Germinal center (tissue), 1 donor: Measurements from ENCODE around the gene CHPF.

ENCODE experiments used
- DNase-seq: peaks from one replicate; pipeline ENCODE4 v3.0.0; 2012; ENCODE audit warnings: mixed read lengths, low spot score

The CHPF gene

DNA sequence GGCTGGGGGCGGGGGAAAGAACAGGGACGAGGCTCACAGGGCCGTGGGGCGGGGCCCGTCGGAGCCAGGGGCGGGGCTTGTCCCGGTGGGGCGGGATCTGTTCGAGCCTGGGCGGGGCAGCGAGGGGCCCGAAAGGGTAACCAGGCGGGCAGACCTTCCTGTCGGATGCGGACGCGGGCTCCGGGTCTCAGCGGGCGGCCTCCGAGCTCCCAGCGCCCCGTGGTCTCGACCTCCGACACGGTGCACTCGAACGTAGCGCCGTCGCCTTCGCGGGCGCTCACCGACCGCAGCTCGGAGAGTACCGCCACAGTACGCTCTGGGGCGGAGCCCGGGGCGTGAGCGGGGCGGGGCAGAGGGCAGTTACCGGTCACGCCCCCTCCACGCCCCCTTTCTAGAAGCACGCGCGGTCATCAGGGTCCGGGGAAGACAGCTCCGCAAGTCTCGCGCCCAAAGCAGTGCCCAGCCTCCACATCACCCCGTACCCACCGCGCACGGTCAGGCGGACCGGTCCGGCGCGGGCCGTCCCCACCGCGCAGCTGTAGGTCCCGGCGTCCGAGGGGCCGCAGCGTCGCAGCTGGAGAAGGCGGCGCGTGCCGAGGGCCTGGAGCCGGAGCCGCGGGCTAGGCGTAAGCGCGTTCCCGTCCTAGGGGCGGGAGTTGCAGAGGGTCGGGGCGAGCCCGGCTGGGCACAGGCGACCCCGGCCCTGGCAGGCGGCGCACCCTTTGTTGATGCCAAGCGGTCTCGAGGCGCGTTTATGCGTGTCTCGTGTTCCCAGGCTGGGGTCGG is 9.0 kb upstream of the CHPF start:
- DNase-seq: peak; percentile 87

DNA sequence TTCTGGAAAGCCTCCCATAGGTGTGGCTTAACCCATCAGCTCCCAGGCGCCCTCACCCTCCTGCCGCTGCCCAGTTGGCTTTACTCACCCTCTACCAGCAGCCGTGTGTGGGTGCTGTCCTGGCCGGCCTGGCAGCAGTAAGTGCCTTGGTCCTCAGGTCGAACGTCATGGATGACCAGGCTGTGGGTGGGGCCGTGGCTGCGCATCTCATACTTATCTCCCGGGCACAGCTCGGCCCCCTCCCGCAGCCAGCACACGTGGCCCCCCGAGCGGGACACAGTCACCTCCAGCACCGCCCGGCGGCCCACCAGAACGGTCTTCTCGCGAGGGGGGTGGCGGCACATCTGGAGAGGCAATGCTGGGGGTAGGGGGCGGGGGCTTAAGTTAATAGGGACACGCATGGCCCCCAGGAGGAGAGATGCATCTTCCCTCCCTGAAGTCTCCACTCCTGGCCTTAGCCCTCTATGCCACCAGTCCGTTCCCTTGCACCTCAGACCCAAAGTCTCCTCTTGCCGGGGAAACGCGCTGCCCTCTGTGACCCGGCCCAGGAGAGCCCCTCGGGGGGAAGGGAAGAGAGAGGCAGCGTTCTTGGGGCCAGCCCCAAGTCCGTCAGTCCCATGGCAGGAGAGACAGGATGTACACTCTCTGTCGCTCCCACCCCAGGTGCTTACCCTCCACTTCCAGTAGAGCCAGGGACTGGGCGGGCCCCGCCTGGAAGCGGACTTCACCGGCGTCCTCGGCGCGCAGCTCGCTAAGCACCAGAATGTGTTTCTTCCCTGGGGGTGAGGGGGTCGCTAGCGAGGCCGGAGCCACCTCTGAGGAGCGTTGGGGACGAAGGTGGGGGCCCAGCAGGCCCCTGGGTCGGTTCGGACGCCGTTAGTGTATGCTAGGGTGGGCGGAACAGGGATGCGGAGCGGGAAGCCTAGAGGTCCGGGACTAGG is 8.1 kb upstream of the CHPF start:
- DNase-seq: peak; percentile 22

DNA sequence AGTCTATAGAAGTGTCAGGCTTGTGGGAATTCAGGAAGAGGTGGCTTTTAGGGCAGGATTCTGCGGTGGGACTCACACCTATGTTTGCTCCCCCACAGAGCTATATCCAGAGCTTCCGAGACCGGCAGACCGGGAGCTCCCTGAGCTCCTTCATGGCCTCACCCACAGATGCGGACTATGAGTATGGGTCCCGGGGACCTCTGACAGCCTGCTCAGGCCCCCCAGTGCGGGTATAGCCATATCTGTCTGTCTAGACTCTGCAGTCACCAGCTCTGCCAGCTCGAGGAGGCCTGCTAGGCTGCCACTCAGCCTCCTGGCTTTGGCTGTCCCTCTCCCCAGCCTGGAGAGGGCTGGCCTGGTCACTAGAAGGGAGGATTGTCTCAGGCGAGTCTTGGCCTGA is 6.0 kb upstream of the CHPF start:
- no peak for DNase-seq

DNA sequence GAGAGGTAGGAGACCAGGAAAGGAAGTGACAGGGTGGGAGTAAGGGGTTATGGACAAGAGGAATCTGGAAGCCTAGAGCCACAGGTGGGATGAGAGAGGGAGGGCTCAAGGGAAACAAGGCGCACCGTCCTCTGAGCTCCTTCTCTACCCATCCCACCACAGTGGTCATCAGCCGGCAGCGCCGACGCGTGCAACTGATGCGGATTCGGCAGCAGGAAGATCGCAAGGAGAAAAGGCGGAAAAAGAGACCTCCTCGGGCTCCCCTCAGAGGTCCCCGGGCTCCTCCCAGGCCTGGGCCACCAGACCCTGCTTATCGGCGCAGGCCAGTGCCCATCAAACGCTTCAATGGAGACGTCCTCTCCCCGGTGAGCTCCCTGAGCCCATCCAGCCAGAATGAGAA is 5.4 kb upstream of the CHPF start:
- DNase-seq: no peak

DNA sequence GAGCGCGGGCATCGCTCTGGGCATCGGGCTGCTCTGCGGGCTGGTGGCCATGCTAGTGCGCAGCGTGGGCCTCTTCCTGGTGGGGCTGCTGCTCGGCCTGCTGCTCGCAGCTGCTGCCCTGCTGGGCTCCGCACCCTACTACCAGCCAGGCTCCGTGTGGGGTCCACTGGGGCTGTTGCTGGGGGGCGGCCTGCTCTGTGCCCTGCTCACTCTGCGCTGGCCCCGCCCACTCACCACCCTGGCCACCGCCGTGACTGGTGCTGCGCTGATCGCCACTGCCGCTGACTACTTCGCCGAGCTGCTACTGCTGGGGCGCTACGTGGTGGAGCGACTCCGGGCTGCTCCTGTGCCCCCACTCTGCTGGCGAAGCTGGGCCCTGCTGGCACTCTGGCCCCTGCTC is 4.0 kb upstream of the CHPF start:
- DNase-seq: no peak

DNA sequence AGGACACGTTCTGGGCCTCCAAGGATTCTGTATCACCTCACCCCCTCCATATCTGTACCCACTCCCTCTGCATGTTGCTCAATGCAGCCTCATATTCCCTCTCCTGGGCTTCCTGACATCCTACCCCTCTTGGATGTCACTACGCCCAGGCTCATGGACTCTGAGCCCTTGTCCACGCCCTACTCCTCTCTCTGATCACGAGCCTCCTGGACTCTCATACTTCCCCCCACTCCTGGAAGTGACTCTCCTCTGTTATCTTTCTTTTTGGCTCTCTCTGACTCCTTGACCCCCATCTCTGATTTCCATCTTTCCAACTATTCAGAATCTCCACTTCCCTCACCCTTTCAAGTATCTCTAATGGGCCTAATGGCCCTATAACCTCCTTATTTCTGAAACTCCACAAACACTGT is 2.3 kb upstream of the CHPF start:
- no peak for DNase-seq

DNA sequence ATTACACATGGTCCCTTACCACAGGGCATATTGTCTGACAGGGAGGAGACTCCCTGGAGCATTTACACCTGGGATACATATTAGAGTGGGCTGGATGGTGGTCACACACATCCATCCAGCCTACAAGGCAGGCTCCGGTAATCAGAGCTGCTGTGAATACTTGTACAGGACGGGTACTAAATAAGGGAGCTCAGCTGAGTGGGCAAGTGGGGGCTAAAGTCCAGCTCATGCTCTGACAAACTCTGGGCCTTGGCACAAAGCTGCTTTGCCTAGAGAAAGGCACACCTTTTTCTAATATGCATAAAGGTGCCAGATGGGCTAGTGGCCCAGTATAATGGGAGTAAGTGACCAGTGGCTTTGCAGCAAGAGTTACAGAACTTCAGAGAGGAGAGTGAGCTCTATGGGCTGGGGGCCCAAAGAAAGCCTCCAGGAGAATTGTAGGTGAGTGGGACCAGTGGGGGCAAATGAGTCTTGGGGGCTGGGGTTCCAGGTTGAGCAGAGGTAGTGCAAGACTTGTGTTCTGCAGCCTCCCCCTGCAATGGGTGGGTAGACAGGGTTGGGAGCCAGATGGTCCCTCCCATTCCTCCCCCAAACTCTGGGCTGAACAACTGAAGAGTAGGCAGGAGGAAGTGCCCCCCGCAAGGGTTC is 1.8 kb upstream of the CHPF start:
- DNase-seq: no peak

DNA sequence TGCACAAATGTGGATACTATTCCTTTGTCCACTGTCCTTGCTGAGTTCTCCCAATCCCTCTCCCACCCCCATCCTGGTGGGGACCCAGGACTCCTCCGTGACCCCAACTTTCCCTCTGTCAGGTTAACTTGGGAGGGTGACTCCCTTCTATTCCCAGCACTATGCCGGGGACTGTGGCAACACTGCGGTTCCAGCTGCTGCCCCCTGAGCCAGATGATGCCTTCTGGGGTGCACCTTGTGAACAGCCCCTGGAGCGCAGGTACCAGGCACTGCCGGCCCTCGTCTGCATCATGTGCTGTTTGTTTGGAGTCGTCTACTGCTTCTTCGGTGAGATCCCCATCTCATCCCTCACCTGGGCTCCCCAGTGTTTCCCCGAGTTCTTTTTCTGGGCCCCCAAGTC is 958 bp upstream of the CHPF start:
- no peak for DNase-seq

DNA sequence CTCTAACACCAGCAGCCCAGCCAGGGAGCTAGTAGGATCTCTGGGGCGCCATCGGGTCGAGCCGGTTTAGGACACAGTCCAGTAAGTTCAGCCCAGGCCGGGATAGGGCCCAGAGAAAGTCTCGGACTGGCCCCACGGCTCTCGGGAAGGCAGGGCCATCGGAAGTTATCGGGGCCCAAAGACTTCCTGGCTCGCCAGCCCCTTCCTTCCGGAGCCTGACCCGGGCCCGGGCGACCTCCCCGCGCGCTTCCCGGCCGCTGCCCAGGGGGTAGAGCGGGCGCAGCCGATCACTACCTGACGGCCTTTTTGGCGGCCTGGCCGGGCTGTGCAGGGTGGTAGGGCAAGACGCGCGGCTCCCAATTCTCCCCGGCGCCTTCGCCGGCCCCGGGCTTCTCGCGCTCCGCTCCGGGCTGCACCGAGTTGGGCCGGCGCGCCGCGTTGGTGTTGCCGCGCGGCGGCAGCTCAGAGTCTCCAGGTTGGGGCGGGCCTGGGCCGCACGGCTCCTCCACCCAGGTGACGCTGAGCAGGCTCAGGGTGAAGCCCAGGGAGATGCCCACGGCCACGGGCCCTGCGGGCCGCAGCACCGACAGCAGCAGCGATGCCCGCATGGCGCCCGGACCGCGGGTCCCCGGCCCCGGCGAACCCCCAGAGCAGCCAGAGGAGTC is 546 bp downstream of the CHPF start:
- peak; percentile 37 for DNase-seq

DNA sequence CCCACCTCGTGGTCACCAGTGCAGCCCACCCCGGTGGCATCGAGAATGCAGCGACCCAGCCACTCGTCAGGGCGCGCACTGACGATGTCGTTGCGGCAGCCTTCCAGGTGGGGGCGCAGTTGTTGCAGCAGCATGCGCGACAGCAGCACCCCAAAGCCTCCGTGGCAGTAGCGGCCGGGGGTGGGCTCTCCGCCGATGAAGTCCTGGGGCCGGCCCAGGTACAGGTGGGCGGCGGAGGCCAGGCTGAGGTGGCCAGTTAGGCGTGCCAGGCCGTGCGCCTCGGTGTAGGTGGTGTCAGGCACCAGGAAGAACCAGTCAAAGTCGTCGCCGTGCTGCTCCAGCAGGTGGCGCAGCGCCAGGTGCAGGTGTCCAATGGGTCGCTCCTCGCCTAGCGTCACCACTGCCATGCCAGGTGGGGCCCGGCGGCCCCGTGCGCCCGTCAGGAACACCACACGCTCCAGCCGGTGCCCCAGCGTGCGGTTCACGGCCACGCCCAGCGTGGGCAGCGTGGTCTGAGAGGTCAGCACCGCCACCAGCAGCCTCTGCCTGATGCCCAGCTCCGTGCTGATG is 1.9 kb downstream of the CHPF start:
- peak; percentile 89 for DNase-seq

DNA sequence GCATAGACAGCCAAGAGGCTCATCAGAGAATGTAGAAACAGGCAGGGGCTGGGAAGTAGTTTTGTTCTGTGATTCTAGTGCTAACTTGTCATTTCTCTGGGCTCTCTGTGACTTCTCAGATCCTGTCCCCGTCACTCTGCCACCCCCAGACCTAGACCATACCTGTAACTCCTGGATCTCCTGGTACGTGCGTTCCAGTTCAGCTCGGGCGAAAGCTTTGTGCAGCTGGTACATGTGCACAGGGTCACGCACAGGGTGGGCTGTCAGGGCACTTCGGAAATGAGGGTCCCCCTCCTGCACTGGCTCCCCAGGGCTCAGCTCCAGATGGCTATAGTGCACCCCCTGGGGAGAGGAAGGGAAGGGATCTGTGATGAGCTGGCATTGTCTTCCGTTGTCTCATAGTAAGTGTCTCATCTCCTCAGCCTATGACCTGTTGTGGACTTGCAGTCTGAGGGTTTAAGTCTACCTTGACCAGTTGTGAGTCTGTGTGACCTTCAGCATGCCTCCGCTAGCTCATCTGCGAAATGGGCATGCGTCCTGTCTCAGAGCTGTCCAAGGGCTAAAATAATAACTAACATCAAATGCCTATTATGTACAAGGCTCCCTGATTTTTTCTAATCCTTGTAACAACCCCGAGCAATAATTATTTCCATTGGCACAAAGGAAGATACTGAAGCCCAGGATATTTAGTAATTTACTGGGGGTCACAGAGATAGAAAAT is 2.7 kb downstream of the CHPF start:
- DNase-seq: no peak

DNA sequence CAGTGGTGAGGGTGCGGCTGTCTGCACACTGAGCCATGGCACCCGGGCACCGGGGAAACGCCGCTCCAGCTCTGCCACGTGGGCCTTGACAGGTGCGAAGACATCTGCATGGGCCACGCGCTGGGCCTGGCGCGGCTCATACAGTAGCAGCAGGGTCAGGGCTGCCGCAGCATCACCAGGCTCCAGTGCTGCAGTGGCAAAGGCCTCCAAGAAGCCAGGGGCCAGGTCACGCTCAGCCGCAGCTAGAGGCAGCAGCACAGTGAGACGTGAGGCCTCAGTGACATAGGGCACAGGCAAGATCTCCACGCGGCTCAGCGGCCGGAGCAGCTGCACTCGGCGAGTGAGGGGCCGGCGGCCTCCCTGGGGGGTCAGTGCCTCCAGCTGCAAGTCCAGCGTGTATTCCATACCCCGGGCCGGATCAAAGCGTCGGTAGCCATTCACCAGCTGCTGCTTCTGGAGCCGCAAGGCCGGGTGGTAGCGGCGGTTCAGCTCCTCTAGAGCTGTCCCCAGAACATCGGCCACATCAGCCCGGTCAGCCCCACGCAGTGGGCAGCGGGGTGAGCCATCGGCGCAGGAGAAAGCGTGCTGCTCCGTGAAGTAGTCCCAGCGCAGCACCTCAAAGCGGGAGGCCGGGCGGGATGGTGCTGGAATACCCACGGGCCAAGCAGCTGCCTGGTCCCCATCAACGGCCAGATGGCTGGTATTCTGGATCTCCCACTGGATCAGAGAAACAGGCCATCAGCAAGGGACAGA is 3.5 kb downstream of the CHPF start:
- no peak for DNase-seq

DNA sequence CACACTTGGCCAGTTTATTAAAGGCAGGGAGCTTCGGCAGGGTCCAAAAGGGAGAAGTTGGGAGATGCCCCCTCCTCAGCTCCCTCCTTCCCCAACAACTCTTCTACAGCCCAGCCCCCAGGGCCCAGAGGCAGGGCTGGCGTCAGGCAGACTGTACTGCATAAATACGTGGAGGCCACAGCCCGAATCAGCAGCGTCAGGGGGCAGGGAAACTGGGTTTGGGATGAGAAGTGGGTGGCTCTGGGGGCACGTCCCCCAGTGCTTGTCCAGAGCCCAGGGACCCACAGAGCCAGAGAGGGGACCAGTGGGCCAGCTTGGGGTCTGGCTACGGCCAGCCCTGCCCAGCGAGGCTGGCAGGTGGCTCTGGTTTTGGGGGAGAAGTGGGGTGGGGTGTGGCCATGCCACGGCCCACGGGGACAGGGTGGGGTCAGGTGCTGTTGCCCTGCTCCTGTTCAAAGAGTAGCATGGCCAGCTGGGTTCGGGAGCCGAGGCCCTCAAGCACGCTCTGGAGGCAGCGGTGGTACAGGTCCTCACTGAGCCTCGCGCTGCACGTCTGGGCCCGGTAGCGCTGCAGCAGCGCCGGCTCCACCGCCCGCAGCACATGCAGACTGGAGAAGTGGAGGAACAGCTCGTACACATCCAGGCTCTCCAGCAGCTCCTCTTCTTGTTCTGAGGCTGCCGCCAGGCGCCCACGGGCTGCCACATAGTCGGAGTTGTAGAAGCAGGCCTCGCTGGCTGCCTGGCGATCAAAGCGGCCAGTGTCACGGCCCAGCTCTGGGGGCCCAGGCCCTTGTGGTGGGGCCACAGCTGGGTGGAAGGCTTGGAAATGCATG is 4.4 kb downstream of the CHPF start:
- no peak for DNase-seq

DNA sequence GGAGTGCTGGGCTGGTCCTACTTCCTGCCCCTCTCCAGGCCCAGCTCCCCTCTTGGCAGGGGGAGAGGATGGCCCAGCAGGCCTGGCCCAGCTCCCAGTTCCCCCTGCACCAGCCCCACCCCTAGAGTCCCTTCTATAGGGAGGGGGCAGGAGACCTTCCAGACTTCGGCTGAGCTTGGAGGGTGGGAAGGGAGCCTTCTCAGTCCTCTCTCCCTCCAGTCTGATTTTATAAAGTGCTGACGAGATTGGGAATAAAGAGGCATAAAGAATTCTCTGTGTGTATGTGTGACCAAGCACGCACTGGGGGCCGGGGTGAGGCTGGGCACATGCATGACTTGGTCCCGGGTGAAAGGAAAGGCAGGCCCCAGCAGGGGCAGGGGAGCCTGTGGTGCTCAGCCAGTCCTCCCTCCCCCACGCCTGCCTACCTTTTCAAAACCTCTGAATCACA is 5.1 kb downstream of the CHPF start:
- no peak for DNase-seq

DNA sequence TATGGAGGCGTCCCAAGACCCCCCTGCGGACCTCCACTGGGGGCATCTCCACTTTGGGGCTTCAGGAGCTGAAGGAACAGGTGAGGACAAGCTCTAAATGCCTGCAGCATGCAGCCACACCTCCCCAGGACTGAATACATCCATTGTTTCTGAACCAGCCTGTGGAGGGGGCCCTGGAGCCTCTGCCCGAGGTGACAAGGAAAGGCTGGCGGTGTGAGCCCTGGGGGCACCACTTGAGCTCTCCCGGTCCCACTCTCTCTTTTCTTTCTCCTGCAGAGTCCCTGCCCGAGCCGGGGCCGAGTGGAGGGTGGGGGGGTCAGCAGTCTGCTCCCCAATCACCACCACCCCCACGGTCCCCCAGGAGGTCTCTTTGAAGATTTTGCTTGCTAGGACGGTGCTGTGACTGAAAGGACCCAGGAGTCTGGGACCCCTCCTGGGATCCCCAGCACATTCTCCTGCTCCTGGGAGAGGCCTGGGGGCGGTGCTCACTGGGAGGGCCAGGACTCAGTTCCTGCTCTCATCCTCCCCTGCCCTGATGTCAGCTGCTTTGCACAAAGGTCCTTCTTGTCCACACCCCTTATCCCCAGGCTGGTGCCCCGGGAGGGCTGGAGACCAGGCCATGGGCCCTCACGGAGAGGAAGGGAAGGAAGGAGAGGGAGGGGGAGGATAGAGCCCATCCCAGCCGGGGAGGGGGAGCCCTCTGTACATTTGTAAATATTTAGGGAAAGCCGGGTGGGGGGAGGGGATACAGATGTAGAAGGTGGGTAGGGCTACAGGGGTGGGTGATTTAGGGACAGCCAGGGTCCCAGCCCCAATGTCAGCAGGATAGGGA is 5.7 kb downstream of the CHPF start:
- DNase-seq: no peak

DNA sequence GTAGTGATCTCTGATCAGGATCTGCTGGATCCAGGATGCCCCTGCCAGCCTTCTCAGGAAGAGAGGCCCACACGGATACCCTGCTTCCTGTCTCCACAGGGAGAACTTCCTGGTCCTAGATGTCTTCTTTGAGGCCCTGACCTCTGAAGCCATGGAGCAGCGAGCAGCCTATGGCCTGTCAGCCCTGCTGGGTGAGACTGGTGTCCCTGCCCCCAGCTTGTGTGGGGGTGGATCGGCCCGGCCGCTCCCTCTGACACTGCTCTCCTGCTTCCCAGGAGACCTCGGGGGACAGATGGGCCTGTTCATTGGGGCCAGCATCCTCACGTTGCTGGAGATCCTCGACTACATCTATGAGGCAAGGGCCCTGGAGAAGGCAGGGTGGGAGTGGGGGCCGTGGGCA is 6.6 kb downstream of the CHPF start:
- no peak for DNase-seq

DNA sequence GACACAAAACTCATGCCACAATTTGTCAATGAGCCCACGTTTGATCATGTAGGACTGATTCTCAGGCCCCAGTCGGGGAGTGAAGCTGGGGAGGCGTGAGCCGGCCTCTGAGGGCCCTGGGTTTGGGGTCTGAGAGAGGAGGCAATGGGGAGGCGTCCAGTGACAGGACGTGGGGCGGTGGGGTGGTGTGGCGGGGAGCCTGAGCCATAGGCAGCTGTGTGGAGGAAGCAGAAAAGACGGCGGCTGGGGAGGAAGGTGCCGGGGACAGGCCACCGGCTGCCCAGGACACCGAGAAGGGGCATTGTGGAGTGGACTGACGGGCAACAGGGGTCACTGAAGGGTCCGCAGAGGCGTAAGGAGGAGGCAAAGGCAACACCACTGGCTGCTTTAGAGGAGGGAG is 7.2 kb downstream of the CHPF start:
- no peak for DNase-seq

DNA sequence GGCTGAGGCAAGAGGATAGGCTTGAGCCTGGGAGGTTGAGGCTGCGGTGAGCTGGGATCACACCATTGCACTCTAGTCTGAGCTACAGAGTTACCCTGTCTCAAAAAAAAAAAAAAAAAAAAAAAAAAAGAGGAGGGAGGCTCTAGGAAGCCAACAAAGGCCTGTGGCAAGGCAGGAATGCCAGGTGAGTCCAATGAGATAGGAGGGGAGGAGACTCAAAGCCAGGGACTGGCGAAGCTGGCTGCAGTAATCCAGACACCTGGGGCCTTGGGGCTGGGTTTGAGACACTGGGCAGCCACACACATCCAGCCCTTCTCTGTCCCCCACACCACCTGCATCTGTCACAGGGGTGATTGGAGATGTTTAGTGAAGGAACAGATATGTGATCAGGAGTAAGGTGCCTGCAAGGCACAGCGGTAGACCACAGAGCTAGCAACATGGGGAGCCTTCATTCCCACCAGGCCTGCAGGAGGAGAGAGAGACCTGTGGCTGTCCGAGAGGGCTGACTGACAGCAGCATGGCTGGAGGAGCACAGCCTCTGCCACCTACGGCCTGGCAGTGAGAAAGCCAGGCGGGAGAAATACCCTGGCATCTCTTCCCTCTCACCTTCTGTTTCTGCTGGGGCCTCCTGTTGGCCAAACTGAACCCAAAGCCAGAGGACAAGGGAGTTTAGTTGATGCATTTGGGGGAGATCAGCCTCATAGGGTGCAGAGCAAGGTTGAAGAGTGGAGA is 9.5 kb downstream of the CHPF start:
- DNase-seq: no peak
